ENCODE data around the gene DNTTIP2. TPM values are rescaled to one million over a fixed set of nuclear protein-coding genes. Genes with fewer than 3 reads are reported as not detected.

The DNTTIP2 gene
- total RNA-seq, 1 donor from 2014 or later: 48.2 TPM

- Histone ChIP-seq H3K4me3 (ENCODE audit: low read depth, low read length) (peak within 1 kb of the TSS; percentile 68), H3K36me3 (ENCODE audit: control insufficient read depth, insufficient read depth, low read length) (no peaks in the 10 kb centered on the region), H3K27me3 (ENCODE audit: control insufficient read depth, insufficient read depth, low read length) (no peaks in the 10 kb centered on the region)
- TF ChIP-seq CTCF (IDR thresholded peaks at IDR 0.05; ENCODE audit: insufficient read depth, low read length, poor library complexity, severe bottlenecking): peak; percentile 60
- DNase-seq (ENCODE audit: low read depth): peak; percentile 70
These were observed 30.4 kb upstream of the DNTTIP2 start, which contains the start of gene GCLM for GRCh38 chr1:93909146-93910050. GCLM (minus strand) TSS chr1:93909430; CDS start chr1:93909163, 267 bp downstream.

DNA sequence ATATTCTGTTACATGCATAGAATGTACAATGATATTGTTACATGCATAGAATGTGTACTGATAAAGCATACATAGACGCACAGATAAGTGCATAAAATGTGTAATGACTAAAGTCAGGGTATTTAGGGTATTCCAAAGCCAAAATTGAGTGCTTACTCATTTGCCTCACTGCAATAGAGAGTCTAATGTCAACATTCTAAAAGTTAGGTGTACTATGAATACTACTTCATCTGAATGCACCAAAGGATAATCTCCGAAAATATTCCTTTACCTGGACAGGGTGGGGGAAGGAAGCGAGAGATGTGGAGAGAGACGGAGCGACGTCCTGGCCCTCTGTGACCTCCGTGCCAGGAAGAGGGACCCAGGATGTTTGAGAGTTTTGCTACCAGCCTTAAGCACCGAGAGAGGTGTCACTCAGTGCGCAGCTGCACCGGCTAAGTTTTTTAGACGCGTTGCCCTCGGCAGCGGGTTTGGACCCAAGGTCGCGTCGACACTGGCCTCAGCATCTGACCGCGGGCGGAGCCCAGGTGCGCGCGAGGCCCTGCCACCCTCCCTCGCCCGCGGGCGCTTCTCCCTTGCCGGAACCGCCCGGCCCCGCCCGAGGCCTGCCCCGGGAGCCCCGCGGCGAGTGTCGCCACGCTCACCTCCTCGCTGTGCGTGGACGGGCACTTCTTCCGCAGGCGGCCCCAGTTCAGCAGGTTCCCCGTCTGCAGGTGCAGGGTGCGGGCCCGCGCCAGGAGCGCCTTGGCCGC is 29.6 kb upstream of the DNTTIP2 start:
- H3K36me3 ChIP-seq (ENCODE audit: control insufficient read depth, insufficient read depth, low read length): no peaks in the 10 kb centered on the region
- DNase-seq (ENCODE audit: low read depth): no peak
- H3K4me3 ChIP-seq (ENCODE audit: low read depth, low read length): peak overlapping the region; percentile 68
- TF ChIP-seq CTCF (IDR thresholded peaks at IDR 0.05; ENCODE audit: insufficient read depth, low read length, poor library complexity, severe bottlenecking): no peak
- H3K27me3 ChIP-seq (ENCODE audit: control insufficient read depth, insufficient read depth, low read length): no peaks in the 10 kb centered on the region

GRCh38 chr1:93907718-93908117 is 28.7 kb upstream of the DNTTIP2 start:
- no peak for TF ChIP-seq CTCF (IDR thresholded peaks at IDR 0.05; ENCODE audit: insufficient read depth, low read length, poor library complexity, severe bottlenecking)
- DNase-seq (ENCODE audit: low read depth): no peak

GRCh38 chr1:93906480-93906879 is 27.5 kb upstream of the DNTTIP2 start:
- Histone ChIP-seq H3K4me3 (ENCODE audit: low read depth, low read length) (no peak overlapping the region), H3K27me3 (ENCODE audit: control insufficient read depth, insufficient read depth, low read length) (no peaks in the 10 kb centered on the region), H3K36me3 (ENCODE audit: control insufficient read depth, insufficient read depth, low read length) (no peaks in the 10 kb centered on the region)
- DNase-seq (ENCODE audit: low read depth): no peak
- no peak for TF ChIP-seq CTCF (IDR thresholded peaks at IDR 0.05; ENCODE audit: insufficient read depth, low read length, poor library complexity, severe bottlenecking)

More at GRCh38 chr1:93907718-93908117, 28.7 kb upstream of the DNTTIP2 start:
- no peaks in the 10 kb centered on the region for H3K36me3 ChIP-seq (ENCODE audit: control insufficient read depth, insufficient read depth, low read length)
- H3K27me3 ChIP-seq (ENCODE audit: control insufficient read depth, insufficient read depth, low read length): no peaks in the 10 kb centered on the region
- peak overlapping the region; percentile 68 for H3K4me3 ChIP-seq (ENCODE audit: low read depth, low read length)

DNA sequence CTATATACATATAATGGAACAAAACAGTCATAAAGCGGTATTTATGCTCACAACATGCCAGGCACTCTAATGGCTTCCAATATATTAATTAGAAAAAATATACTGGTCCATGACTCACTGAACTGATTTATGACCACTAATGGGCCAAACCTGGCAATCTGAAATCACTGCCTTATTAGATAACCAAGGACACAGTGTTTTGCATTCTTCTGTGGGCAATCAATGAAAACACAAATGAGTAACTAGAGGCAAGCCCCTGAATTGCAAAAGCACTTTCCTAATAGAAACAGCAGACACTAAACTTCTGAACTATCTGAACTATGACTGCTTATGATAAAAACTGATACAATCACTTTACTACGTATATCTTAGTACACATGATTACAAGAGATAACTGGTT is 26.7 kb upstream of the DNTTIP2 start:
- no peak overlapping the region for H3K4me3 ChIP-seq (ENCODE audit: low read depth, low read length)
- no peaks in the 10 kb centered on the region for H3K27me3 ChIP-seq (ENCODE audit: control insufficient read depth, insufficient read depth, low read length)
- H3K36me3 ChIP-seq (ENCODE audit: control insufficient read depth, insufficient read depth, low read length): no peaks in the 10 kb centered on the region
- no peak for TF ChIP-seq CTCF (IDR thresholded peaks at IDR 0.05; ENCODE audit: insufficient read depth, low read length, poor library complexity, severe bottlenecking)
- DNase-seq (ENCODE audit: low read depth): no peak
